ENCODE data around the gene PEAR1.
A peak's percentile ranks its signal among the peaks of the same experiment; 100 is the strongest.

PEAR1 gene

DNA sequence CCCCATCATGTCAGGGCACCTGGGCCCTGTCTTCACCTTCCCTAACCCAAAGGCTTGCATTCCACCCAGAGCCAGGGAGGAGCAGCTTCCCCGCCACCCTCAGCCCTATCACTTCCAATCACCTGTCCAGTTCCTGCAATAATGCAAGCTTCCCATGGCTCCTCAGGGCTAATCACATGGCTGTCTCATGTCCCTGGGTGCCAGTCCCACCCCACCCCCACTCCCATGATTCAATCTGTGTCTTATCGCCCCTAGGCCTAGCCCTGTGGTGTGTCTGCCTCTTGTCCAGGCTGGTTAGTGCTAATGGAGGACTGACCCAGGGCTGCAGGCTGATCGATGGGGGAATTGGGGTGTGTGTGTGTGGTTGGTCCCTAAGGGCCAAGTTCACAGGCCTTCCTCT, 11.0 kb upstream of the PEAR1 start:
- DNase-seq (ENCODE audit: low spot score), result no peak

DNA sequence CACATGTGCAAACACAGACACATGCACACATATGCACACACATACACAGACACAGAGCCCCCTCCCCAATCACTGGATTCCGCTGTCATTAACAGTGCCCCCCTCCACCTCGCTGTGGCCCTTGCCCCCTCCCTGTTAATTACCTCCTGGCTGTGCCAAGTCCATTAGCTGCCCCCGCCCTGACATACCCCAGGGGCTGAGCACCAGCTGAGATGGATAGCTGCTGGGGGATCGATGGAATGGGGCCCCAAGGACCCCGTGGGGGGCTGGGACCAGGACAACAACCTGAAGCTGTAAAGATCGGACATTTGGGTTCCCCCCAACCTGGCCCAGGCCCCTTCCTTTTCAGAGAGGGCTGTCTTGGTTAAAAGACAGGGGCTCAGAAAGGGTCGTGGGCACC, 9.6 kb upstream of the PEAR1 start:
- DNase-seq (ENCODE audit: low spot score), result no peak

DNA sequence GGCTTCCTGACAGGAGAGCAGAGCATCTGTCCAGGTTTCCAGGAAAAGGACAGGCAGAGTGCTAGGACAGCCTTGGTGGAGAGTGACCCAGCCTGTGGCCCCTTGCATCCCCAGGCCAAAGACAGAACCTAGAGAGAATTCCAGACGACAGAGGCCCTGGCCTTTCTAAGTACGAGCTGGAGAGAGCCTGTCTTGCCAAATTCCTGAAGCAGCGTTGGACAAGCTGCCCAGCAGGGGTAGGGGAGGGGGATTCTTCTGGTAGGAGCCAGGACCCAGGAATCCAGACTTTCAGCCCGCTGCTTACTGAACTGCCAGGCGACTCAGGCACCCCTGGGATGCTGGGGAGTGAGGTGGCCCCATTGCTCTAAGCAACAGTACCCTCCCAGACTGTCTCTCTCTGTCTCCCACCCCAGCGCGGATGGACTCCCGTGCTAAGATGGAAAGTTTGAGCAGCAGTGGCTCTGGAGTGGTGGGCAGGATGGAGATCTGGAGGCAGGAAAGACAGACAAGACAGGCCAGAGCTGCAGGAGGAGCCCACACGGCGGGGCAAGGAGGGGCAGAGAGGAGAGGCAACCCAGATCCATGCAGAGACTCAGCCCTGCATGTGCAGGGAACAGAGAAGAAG, 8.8 kb upstream of the PEAR1 start:
- no peak for DNase-seq (ENCODE audit: low spot score)

DNA sequence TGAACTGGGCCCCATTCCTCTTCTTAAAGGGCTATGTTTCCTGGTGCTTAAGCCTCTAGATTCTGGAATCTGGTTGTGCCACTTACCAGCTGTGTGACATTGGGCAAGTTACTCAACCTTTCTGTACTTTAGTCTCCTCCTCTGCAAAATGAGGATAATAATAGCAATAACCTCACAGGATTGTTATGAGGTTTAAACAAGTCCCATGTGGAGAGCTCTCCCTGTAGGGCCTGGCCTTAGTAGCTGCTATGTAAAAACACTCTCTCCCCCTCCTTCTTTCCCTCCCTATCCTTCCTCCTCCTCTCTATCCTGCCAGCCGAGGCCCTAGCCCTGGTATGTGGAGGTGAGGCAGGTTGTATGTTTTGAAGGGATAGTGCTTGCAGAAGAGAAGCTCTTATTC, 8.2 kb upstream of the PEAR1 start:
- DNase-seq (ENCODE audit: low spot score), result no peak

DNA sequence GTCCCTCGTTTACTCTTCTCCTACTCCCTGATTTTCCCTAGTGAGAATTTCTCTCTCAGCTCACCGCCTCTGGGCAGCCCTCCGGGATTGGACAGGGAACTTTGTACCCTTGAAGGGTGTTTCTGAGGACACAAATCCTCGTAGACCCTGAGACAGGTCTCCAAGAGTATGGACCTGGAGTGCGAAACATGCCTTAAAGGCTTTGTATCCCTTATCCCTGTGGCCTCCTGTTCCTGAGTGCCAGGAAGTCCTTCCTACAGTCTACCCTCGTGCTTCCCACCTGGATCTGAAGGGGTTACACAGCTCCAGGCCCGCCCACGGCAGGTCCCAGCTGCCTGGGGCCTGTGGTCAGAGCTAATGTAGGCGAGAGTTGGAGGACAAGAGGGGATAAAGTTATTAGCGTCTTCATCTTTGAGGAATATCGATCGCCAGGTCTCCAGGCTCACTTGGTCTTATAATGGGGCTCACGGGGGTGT, 7.6 kb upstream of the PEAR1 start:
- no peak for DNase-seq (ENCODE audit: low spot score)

DNA sequence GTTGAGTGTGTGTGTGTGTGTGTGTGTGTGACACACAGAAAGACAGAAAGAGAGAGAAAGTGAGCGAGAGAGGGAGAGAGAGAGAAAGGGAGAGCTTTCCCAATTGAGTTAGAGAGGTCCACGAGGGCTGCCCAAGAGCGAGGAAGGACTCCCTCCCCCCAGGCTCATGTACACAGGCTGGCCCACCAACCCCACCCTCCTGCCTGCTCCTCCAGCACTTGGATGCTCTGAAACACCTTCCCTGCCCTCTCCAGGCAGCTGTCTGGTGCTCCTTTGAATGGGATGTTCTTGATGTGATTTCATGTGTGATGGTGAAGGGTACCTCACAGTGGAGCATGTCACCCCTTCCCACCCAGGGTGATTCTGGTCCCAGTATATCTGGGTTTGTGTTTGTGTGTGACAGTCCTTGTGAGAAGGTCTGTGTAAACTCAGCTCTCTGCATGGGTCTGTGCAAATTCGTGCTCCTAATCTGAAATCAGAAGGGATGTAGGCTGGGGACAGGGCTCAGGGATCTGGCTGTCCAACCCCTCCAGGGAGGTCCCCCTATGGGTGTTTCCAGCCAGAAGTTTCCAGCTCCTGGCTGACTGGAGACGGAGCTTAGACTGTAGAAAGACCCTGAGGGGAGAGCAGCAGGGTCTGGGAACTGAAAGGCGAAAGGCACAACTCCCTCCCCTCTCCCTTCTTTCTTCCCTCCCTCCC, 6.8 kb upstream of the PEAR1 start:
- DNase-seq (ENCODE audit: low spot score), result no peak

DNA sequence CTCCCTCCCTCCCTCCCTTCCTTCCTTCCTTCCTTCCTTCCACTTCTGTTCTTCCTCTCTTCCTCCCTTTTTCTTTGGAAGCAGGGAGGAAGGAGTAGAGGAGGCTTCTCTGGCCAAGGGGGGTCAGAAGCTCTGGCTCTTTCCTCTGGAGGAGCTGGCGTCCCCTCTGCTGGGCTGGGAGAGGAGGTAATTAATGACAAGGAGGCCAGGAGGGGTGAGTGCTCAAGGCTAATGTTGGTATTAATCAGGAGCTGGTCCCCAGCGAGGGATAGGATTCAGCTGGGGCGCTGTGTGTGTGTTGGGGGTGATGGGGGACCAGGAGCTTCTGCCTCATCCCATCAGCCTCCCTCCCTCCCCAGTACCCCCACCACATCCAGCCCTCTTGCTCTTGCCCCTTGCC, 6.2 kb upstream of the PEAR1 start:
- no peak for DNase-seq (ENCODE audit: low spot score)

DNA sequence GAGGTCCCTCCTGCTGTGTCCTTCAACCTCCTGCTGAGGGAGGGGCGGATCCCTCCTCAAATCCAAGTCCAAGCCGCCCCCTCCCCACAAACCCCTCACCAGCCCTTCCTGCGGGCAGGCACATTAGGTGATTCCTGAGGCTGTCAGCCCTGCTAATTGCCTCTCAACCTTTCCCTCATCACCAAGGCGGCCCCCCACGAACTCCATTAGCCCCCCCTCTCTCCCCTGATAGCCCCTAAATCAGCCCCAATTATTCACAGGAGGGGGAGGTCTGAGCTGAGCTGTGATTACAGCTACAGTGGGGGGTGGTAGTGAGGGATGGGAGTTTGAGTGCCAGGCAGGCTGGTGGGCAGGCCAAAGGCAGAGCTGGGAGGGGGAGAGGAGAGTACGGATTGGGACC, 5.8 kb upstream of the PEAR1 start:
- no peak for DNase-seq (ENCODE audit: low spot score)

DNA sequence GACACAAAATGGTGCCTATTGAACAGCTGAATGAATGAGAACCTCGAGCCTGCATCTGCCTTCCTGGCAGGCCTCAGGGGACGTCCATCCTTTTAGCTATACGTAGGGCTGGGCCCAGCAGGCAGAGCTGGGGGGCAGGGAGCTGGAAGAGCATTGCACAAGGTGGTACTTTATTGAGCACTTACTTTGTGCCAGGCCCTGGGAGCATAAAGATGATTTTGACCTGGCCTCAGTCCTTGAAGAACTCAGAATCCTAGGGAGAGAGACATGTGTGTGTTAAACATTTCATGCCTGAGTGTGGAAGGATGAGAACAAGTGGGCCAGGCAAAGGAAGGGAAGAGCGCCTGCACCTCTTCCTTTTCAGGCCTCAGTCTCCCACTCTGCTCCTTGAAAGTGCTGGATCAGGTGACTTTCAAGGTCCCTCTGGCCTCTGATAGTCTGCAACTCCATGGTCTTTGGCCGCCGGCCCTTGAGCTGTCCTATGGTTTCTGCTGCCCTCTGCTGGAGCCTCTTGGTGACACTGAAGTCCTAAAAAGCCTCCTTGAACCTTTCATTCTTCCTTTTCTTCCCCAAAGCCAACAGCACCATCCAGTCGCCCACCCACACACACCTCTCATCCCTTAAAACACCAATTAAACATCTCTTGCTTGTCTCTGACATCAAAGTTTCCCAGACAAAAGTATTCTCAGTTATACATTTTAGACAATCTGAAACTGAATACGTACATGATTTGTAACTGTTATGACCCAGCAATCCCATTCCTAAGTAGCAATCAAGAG, 3.5 kb upstream of the PEAR1 start:
- DNase-seq (ENCODE audit: low spot score), result peak; percentile 48

DNA sequence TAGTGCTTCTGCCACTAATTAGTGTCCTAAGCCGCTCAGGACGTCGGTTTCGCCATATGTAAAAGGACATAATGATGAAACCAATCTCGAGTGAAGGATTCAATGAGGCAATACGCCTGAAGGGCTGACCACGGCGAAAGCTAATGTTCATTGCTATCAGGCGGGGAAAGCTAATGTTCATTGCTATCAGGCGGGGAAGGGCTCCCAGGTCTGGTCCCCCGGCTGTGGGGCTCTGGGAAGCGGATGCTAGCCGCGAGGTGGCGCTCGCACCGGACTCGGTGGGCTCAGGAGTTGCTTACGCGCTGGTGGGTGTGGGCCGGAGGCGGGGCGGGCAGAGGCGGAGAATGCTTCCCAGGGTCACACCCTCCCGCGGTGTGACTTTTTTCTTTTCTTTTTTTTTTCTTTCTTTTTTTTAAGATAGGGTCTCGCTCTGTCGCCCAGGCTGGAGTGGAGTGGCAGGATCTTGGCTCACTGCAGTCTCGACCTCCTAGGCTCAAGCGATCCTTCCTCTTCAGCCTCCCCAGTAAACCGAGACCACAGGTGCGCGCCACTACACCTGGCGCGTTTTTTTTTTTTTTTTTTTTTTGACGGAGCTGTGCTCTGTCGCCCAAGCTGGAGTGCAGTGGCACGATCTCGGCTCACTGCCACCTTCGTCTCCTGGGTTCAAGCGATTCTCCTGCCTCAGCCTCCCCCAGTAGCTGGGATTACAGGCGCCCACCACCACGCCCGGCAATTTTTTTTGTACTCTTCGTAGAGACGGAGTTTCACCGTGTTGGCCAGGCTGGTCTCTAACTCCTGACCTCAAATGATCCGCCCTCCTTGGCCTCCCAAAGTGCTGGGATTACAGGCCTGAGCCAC, 1.1 kb upstream of the PEAR1 start:
- DNase-seq (ENCODE audit: low spot score), result peak; percentile 82

DNA sequence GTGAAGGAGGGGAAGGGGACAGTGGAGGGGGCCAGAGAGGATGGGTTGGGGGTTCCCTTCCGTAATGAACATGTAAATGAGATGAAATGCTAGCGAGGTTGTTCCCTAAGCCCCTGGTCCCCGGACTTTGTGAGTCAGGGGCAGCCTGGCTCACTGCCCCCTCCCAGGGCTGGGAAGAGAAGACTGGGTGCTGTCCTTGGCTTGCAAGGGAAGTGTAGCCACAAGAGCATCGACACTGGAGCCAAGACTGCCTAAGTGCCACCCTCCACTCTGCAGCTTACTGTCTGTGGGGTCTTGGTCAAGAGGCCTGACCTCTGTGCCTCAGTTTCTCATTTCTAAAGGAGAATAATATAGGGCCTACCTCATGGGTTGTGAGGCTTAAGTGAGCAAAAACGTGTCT, 483 bp downstream of the PEAR1 start:
- DNase-seq (ENCODE audit: low spot score), result no peak

DNA sequence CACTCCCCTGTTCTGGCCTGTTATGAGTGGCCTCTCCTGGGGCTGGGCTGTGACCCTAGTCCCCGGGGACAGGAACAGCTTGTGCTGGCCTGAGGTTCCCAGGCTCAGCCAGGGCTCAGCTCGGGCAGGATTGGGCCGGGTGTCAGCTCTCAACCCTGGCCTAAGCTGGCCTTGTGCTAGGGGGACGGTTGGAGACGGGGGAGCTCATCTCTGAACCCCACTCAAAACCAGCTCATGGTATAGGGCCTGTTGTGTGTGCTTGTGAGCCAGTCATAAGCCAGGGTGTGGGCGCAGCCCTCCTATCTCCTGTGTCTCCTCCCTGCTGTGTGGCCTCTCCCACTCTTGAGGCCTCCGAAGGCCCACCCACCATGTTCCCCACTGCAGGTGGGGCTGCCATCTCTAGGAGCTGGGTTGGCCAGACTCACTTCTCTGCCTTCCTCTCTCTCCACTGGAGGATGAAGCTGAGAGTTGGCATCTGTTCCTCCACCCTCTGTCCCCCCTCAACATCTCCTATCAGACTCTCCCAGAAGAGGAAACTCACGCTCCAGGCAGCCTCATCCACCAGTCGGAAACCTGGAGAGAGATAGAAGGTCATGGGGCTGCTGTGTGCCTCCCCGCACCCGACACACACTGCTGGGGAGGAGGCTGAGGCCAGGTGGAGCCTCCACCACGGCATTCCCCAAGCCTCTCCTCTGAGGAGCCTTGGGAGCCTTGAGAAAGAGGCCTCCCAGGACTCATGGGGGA, 1.4 kb downstream of the PEAR1 start:
- no peak for DNase-seq (ENCODE audit: low spot score)

DNA sequence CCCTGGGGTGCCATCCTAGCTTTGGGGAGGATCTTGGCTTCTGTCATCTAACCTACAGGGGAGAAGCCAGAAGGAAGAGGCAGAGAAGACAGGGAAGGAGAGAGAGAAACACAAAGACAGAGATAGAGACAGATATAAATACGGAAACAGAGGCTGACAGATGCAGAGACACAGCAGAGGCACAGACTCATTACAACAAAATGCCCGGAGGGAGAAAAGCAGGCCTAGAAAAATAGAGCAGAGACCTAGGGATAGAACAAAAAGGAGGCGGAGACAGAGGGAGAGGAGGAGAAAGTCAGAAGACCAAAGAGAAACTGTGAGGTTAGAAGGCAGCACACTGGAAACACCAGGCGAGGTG, 1.9 kb downstream of the PEAR1 start:
- no peak for DNase-seq (ENCODE audit: low spot score)

DNA sequence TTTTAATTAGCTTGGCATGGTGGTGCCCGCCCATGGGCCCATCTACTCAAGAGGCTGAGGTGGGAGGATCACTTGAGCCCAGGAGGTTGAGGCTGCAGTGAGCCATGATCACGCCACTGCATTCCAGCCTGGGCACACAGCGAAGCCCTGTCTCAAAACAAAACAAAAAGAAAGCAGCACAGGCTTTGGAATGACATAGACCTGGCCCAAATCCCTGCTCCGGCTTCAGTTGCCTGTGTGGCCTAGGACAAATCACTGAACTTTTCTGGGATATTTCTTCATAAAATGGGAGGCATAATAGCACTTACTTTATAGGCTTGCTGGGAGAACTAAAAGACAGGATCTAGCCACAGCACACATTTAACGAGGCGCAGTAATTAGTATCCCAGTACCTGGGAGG, 2.4 kb downstream of the PEAR1 start:
- DNase-seq (ENCODE audit: low spot score), result no peak

DNA sequence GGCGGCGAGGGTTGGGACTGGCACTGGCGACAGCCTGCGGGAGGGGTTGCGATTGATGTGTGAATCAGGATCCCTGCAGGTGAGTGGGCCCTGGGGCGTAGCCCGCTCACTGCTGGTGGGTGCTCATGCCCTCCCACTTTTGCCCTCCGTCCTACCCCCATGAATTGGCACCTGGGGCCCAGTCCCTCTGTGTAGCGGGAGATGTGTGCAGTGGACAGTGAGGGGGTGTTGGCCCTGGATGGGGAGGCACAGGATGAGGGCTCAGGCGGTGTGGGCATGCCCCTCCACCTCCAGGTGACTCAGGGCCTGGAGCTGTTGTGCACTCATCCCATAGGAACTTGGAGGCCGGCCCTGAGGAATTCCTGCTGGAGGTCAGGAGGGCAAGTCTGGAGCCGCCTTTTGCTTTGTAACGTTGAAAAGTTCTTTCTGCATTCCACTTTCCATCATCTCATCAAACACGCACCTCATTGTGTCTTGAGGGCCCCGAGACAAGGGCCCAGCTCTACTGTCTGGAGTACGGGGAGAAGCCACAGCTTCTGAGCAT, 3.0 kb downstream of the PEAR1 start:
- DNase-seq (ENCODE audit: low spot score), result no peak

DNA sequence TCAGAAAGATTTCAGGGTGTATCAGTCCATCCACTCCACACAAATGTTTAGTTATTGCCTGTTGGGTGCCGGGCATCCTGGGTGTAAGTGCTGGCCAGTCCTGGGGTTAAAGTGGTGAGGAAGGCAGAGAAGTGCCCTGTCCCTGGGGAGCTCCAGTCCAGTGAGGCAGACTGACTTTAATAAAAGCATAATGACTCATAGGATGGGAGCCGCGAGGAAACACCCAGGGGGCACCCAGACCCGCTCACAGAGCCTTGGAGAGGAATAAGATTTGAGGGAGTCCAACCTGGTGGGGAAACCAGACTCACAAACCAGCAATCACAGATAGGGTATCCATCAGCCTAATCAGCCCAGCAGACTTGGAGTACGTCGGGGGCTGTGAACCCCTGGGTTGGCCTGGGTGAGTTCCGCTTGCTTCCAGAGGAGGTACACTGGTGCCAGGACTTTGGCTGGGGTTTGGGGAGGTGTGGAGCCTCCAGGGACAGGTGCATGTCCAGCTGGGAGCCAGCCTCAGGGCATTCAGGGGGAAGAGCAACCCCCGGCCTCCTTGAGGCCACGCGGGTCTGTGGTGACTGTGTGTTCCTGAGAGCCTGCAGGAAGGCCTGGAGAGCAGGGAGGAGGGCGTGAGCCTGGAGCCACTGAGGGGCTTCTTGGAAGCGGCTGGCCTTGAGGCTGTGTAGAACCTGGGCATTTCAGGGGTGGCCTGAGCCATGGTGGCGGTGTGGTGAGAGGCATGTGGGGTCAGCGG, 3.7 kb downstream of the PEAR1 start:
- no peak for DNase-seq (ENCODE audit: low spot score)

DNA sequence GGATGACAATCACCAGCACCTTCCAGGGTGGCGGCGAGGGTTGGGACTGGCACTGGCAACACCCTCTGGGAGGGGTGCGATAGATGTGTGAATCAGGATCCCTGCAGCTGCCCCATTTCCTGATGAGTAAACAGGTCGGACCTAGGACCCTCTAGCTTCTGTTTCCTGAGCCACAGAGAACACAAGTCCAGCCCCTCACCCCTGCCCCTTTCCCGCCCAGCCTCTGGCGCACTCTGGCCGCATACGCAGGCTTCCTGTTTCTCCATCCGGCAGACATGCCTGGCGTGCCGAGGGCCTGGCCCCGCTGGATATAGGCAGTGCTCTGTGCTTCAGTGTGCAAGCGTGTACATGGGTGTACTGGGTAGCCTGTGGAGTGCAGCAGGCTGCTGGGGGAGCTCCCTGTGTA, 4.6 kb downstream of the PEAR1 start:
- no peak for DNase-seq (ENCODE audit: low spot score)

DNA sequence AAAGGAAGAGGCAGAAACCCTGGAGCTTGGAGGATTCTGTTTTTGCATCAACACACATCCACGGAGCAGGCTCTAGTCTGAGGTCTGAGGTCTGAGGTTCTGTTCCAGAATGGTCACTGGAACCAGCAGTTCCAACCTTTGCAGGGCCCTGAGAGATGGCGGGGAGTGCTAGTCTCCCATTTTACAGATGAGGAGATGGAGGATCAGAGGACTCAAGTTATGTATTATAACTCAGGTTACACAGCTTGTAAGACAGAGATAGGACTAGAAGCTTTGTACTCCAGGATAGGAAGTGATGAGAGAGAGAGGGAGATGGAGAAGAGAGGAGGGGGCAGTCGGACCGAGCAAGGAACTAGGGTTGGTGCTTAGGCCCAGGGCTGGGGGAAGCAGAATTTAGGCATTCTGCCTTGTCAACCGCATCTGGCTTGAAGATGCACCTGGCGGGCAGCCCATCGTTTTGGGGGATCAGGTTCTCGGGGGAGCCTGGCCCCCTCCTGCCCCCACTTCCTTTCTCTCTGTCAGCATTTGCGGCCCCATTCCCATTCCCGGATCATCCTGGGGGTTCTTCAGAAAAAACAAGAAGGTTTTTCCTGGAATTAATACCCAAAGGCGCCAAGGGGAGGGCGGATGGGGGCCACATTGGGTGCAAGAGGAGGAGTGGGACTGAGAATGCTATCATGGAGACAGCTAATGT, 5.6 kb downstream of the PEAR1 start:
- no peak for DNase-seq (ENCODE audit: low spot score)

DNA sequence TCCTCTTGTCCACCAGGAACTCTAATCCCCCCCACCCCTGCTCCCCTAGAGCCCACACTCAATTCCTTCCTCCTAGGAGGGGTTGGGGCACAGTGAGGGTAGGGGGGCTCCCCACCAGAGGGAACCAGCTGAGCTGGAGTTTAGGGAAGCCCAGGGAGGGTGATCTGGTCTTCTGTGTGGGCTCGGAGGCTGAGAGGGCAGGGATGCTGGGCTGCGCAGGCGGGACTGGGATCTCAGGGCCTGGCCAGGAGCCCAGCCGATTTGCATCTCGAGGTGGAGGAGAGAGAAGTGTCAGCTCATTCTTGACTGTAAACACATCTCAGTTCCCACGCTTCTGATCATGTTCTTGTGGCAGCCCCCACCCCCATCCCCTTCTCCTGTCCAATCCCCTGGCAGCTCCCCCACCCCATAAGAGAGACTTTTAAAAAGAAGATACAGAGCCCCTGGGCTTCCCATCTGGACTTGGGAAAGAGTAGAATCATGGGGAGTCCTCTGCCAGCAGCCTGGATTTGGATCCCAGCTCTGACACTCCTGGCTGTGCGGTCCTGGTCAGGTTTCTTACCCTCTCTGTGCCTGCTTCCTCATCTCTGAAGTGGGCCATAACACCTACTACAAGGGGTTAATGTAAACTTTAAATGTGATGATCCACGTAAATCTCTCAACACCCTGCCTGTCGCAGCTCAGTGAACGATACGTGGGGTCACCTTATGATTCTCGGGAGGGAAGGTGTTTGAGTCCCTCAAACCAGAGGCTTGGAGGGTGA, 6.6 kb downstream of the PEAR1 start:
- no peak for DNase-seq (ENCODE audit: low spot score)
